ENCODE measurements around the gene SPATS2L. TPM values are rescaled to one million over a fixed set of nuclear protein-coding genes. Genes with fewer than 3 reads are reported as not detected.

Gene SPATS2L
- total RNA-seq, 2 donors from 2014 or later, result 40.3 to 89.9 TPM

DNA sequence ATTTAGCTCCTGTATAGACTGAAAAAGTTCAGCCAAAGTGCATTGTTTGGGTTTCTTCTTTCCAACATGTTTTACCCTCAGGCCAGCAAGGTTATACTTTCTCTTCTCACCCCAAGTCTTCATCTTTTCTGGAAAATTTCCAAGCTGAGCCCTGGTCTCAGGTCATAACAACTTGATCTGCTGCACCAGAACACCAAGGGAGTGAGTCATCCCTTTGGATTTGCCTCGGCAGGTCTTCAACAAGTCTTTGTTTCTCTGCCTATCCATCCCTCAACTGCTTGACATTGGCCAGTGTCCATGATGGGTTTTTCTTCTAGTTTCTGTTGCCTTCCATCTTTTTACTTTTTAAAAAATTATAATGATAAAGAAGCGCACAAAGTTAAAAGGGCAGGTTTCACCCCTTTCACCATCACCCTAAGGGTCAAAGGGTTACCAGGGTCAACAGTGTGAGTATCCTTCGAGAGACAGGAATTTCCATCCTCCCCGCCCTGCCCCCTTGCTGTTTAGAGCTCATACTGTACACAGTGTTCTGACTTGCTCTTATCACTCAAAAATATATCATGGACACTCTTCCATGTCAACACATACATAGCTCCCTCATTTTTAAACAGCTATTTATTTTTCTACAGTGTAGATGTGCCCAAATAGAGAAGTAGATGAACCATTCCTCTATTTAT is 5.7 kb upstream of the SPATS2L start:
- TF ChIP-seq, protein P1, sequence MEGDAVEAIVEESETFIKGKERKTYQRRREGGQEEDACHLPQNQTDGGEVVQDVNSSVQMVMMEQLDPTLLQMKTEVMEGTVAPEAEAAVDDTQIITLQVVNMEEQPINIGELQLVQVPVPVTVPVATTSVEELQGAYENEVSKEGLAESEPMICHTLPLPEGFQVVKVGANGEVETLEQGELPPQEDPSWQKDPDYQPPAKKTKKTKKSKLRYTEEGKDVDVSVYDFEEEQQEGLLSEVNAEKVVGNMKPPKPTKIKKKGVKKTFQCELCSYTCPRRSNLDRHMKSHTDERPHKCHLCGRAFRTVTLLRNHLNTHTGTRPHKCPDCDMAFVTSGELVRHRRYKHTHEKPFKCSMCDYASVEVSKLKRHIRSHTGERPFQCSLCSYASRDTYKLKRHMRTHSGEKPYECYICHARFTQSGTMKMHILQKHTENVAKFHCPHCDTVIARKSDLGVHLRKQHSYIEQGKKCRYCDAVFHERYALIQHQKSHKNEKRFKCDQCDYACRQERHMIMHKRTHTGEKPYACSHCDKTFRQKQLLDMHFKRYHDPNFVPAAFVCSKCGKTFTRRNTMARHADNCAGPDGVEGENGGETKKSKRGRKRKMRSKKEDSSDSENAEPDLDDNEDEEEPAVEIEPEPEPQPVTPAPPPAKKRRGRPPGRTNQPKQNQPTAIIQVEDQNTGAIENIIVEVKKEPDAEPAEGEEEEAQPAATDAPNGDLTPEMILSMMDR (conservative IDR thresholded peaks at IDR 0.05), result no peak
- no peak for DNase-seq
- 90 to 100% methylated on average over 1 to 4 of the region's 4 CpGs for WGBS, 2 experiments (ENCODE audit: insufficient coverage in 1 of 2, insufficient read length in 1 of 2)
- no peak overlapping the region for H3K27ac Mint-ChIP-seq
- peaks cover 6% of the 10 kb centered on the region for H3K4me1 ChIP-seq (ENCODE audit: control insufficient read depth, insufficient read depth, low read length)
- no peaks in the 10 kb centered on the region for H3K27me3 ChIP-seq (ENCODE audit: control insufficient read depth, insufficient read depth, low read length, poor library complexity, severe bottlenecking)
- no peak overlapping the region for H3K4me3 Mint-ChIP-seq
- H3K9me3 ChIP-seq (ENCODE audit: control insufficient read depth, low read length), result no peaks in the 10 kb centered on the region
- H3K36me3 Mint-ChIP-seq (ENCODE audit: low read depth), result no peaks in the 10 kb centered on the region
- H3K9me3 Mint-ChIP-seq, result no peaks in the 10 kb centered on the region
- no peak overlapping the region for H3K4me3 ChIP-seq (ENCODE audit: low read length)
- no peaks in the 10 kb centered on the region for H3K36me3 ChIP-seq (ENCODE audit: control insufficient read depth, insufficient read depth, low read length)
- H3K27me3 Mint-ChIP-seq (ENCODE audit: insufficient read depth), result no peaks in the 10 kb centered on the region
- no peak overlapping the region for H3K27ac ChIP-seq (ENCODE audit: low read depth, low read length)
- H3K4me1 Mint-ChIP-seq, result peaks cover 11% of the 10 kb centered on the region
- H3K9ac ChIP-seq (ENCODE audit: extremely low read depth, low read length, poor library complexity, severe bottlenecking), result no peak overlapping the region

DNA sequence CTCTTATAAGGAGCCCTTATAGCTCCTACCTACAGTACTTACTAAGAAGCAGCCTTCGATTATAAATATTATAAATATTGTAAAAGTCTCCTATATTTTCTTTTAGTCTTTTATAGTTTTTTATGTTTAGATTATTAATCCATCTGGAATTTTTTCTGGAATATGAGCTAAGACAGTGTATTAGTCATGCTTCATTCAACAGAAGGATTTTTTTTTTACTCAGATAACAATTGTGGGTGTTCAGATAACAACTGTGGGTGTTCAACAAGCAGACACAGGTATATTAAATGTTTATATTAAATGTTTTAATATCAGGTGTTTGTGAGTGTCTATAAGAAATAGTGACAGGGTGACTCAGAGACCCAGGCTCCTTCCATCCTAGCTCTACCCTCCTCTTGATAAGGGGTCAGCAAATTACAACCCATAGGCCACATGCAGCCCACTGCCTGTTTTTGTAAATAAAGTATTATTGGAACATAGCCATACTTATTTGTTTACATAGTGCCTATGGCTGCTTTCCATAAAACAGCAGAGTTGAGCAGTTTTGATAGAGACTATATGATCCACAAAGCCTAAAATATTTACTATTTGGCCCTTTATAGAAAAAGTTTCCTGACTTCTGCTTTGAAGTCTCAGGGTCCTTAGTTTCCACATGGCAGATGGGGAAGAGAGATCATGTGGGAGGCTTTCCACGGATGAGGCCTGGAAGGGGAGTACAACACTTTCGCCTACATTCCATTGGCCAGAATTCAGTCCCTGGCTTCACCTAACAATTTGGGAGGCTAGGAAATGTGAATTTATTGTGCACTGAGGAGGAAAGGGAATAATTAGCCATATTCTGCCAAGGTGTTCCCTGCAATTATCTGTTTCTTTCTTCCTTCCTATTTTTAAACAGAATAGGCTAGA is 4.3 kb upstream of the SPATS2L start:
- TF ChIP-seq, protein P1 (conservative IDR thresholded peaks at IDR 0.05), result no peak
- H3K36me3 ChIP-seq (ENCODE audit: control insufficient read depth, insufficient read depth, low read length), result no peaks in the 10 kb centered on the region
- Mint-ChIP-seq H3K27ac (no peak overlapping the region), H3K9me3 (no peaks in the 10 kb centered on the region), H3K36me3 (ENCODE audit: low read depth) (no peaks in the 10 kb centered on the region), H3K4me1 (peaks cover 1% of the 10 kb centered on the region), H3K4me3 (no peak overlapping the region), H3K27me3 (ENCODE audit: insufficient read depth) (no peaks in the 10 kb centered on the region)
- WGBS, 2 experiments (ENCODE audit: insufficient coverage in 1 of 2, insufficient read length in 1 of 2), result 87 to 100% methylated on average over 2 of the region's 3 CpGs
- no peak overlapping the region for H3K4me3 ChIP-seq (ENCODE audit: low read length)
- no peaks in the 10 kb centered on the region for H3K9me3 ChIP-seq (ENCODE audit: control insufficient read depth, low read length)
- H3K9ac ChIP-seq (ENCODE audit: extremely low read depth, low read length, poor library complexity, severe bottlenecking), result no peak overlapping the region
- peaks cover 3% of the 10 kb centered on the region for H3K4me1 ChIP-seq (ENCODE audit: control insufficient read depth, insufficient read depth, low read length)
- no peaks in the 10 kb centered on the region for H3K27me3 ChIP-seq (ENCODE audit: control insufficient read depth, insufficient read depth, low read length, poor library complexity, severe bottlenecking)
- no peak overlapping the region for H3K27ac ChIP-seq (ENCODE audit: low read depth, low read length)
- DNase-seq, result no peak

DNA sequence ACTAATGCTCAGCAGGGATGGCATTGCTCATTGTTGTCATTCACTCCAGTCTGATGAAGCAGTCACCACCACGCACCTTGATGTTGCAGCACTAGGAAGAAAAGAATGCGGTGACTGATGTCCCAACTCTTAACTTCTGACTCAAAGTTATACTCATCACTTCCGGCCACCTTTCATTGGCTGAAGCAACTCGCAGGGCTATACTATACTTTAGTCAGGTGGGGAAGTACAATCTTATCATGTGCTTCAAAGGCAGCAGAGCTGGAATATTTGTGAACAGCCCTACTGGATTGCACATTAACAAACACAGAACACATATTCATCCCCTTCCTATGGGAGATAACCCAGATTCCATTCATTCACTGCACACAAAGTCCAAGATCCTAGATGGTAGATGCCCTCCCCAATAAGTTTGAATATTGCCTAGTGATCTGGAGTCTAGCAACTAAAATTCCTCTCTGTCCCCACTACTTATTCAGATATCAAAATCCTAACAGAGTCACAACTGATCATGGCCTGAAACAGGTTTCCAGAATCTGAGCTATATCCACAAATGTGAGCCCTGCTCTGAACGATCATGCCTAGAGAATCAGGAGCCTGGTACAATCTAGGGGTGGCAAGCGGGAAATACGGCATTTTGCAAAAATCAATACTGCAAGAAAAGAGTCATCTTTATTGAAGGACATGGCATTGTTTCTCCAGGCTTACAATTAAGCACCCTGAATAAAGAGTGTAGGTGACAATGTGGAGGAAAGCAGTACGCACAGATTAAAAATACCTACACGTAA is 3.4 kb upstream of the SPATS2L start:
- Histone ChIP-seq H3K9ac (ENCODE audit: extremely low read depth, low read length, poor library complexity, severe bottlenecking) (no peak overlapping the region), H3K4me3 (ENCODE audit: low read length) (no peak overlapping the region), H3K36me3 (ENCODE audit: control insufficient read depth, insufficient read depth, low read length) (no peaks in the 10 kb centered on the region), H3K4me1 (ENCODE audit: control insufficient read depth, insufficient read depth, low read length) (peaks cover 3% of the 10 kb centered on the region), H3K9me3 (ENCODE audit: control insufficient read depth, low read length) (no peaks in the 10 kb centered on the region), H3K27me3 (ENCODE audit: control insufficient read depth, insufficient read depth, low read length, poor library complexity, severe bottlenecking) (no peaks in the 10 kb centered on the region), H3K27ac (ENCODE audit: low read depth, low read length) (no peak overlapping the region)
- TF ChIP-seq, protein P1 (conservative IDR thresholded peaks at IDR 0.05), result no peak
- DNase-seq, result no peak
- no peak overlapping the region for H3K4me3 Mint-ChIP-seq
- H3K27me3 Mint-ChIP-seq (ENCODE audit: insufficient read depth), result no peaks in the 10 kb centered on the region
- H3K36me3 Mint-ChIP-seq (ENCODE audit: low read depth), result no peaks in the 10 kb centered on the region
- no peak overlapping the region for H3K27ac Mint-ChIP-seq
- WGBS, 2 experiments (ENCODE audit: insufficient coverage in 1 of 2, insufficient read length in 1 of 2), result 89 to 93% methylated on average over 6 to 9 of the region's 9 CpGs
- H3K4me1 Mint-ChIP-seq, result peaks cover 5% of the 10 kb centered on the region
- H3K9me3 Mint-ChIP-seq, result no peaks in the 10 kb centered on the region

Measured in endodermal cell (in vitro differentiated cells).